ENCODE data around the gene TAF11.
"Not testable (repeated sequence)": the region's sequence is repeated elsewhere in the genome, so short reads cannot be mapped to it uniquely, and the experiment has no call there.

The TAF11 gene

GRCh38 chr6:34890533-34890925, 2.7 kb upstream of the TAF11 start:
- H3K27ac ChIP-seq (ENCODE audit: low read depth, low read length, poor library complexity, severe bottlenecking): no peak overlapping the region
- H2AFZ ChIP-seq (ENCODE audit: low read length): no peak overlapping the region
- H3F3A ChIP-seq (ENCODE audit: insufficient read depth, low read length): no peaks in the 10 kb centered on the region
- no peaks in the 10 kb centered on the region for H3K9me2 ChIP-seq (ENCODE audit: low read depth, low read length)
- H3K4me3 ChIP-seq (ENCODE audit: low read depth, low read length, poor library complexity, severe bottlenecking): peak overlapping the region; percentile 96
- no peak for TF ChIP-seq CTCF (IDR thresholded peaks at IDR 0.05; ENCODE audit: low read length)
- TF ChIP-seq EZH2 (IDR thresholded peaks at IDR 0.05; ENCODE audit: borderline replicate concordance, low read length): no peak
- H3K9me3 ChIP-seq (ENCODE audit: low read length): no peaks in the 10 kb centered on the region
- H3K9ac ChIP-seq (ENCODE audit: low read length): peak overlapping the region; percentile 94; the same call in 1 of the 2 replicates
- peaks cover 11% of the 10 kb centered on the region for H3K79me2 ChIP-seq (ENCODE audit: insufficient read depth, low read length)
- peak overlapping the region; percentile 88 for H3K4me2 ChIP-seq (ENCODE audit: low read length)
- no peaks in the 10 kb centered on the region for H3K27me3 ChIP-seq (ENCODE audit: insufficient read depth, low read length)
- H3K36me3 ChIP-seq (ENCODE audit: insufficient read depth, low read length): no peaks in the 10 kb centered on the region
- H4K20me1 ChIP-seq (ENCODE audit: insufficient read depth, low read length): no peaks in the 10 kb centered on the region
- H3K4me1 ChIP-seq (ENCODE audit: insufficient read depth, low read length, severe bottlenecking): peaks cover 56% of the 10 kb centered on the region

- peaks cover 6% of the 10 kb centered on the region; the same call in 1 of the 2 replicates for H3K36me3 ChIP-seq (ENCODE audit: insufficient read depth, low read length)
- H3K9ac ChIP-seq (ENCODE audit: low read length): peak within 1 kb of the TSS; percentile 94
- H3K4me3 ChIP-seq (ENCODE audit: low read depth, low read length, poor library complexity, severe bottlenecking): peak within 1 kb of the TSS; percentile 96
- peak within 1 kb of the TSS; percentile 62 for H3K27ac ChIP-seq (ENCODE audit: low read depth, low read length, poor library complexity, severe bottlenecking)
- H3F3A ChIP-seq (ENCODE audit: insufficient read depth, low read length): 0 out of 2 replicates have a peak, but pooled peaks cover 3% of the 10 kb centered on the region
- peaks cover 11% of the 10 kb centered on the region for H3K79me2 ChIP-seq (ENCODE audit: insufficient read depth, low read length)
- H4K20me1 ChIP-seq (ENCODE audit: insufficient read depth, low read length): no peaks in the 10 kb centered on the region
- no peaks in the 10 kb centered on the region for H3K9me3 ChIP-seq (ENCODE audit: low read length)
- H3K4me1 ChIP-seq (ENCODE audit: insufficient read depth, low read length, severe bottlenecking): peaks cover 49% of the 10 kb centered on the region
- H2AFZ ChIP-seq (ENCODE audit: low read length): peak within 1 kb of the TSS; percentile 73
- H3K4me2 ChIP-seq (ENCODE audit: low read length): peak within 1 kb of the TSS; percentile 88
- TF ChIP-seq CTCF (IDR thresholded peaks at IDR 0.05; ENCODE audit: low read length) (no peak), EZH2 (IDR thresholded peaks at IDR 0.05; ENCODE audit: borderline replicate concordance, low read length) (no peak)
- no peaks in the 10 kb centered on the region for H3K27me3 ChIP-seq (ENCODE audit: insufficient read depth, low read length)
- H3K9me2 ChIP-seq (ENCODE audit: low read depth, low read length): no peaks in the 10 kb centered on the region
Measured at GRCh38 chr6:34888874-34889555, 1.2 kb upstream of the TAF11 start, which contains the start of gene ANKS1A. ANKS1A (plus strand) TSS chr6:34889255; CDS start chr6:34889403, 148 bp downstream.

- Histone ChIP-seq H3K4me2 (ENCODE audit: low read length) (peak overlapping the region; percentile 88), H3K36me3 (ENCODE audit: insufficient read depth, low read length) (peaks cover 11% of the 10 kb centered on the region; the same call in 1 of the 2 replicates), H3K27me3 (ENCODE audit: insufficient read depth, low read length) (no peaks in the 10 kb centered on the region), H3F3A (ENCODE audit: insufficient read depth, low read length) (0 out of 2 replicates have a peak, but pooled peaks cover 3% of the 10 kb centered on the region), H3K9me2 (ENCODE audit: low read depth, low read length) (no peaks in the 10 kb centered on the region), H2AFZ (ENCODE audit: low read length) (peak overlapping the region; percentile 73), H3K4me3 (ENCODE audit: low read depth, low read length, poor library complexity, severe bottlenecking) (peak overlapping the region; percentile 96), H3K4me1 (ENCODE audit: insufficient read depth, low read length, severe bottlenecking) (peaks cover 49% of the 10 kb centered on the region), H3K27ac (ENCODE audit: low read depth, low read length, poor library complexity, severe bottlenecking) (peak overlapping the region; percentile 62), H3K9me3 (ENCODE audit: low read length) (no peaks in the 10 kb centered on the region), H3K9ac (ENCODE audit: low read length) (peak overlapping the region; percentile 94), H3K79me2 (ENCODE audit: insufficient read depth, low read length) (peaks cover 11% of the 10 kb centered on the region), H4K20me1 (ENCODE audit: insufficient read depth, low read length) (no peaks in the 10 kb centered on the region)
- TF ChIP-seq CTCF (IDR thresholded peaks at IDR 0.05; ENCODE audit: low read length) (no peak), EZH2 (IDR thresholded peaks at IDR 0.05; ENCODE audit: borderline replicate concordance, low read length) (no peak)
Measured at GRCh38 chr6:34888514-34888856, 643 bp upstream of the TAF11 start.

- peaks cover 11% of the 10 kb centered on the region for H3K79me2 ChIP-seq (ENCODE audit: insufficient read depth, low read length)
- not testable (repeated sequence) for H3K4me2 ChIP-seq (ENCODE audit: low read length); H3K9me2 ChIP-seq (ENCODE audit: low read depth, low read length); H3K4me3 ChIP-seq (ENCODE audit: low read depth, low read length, poor library complexity, severe bottlenecking); H3K27me3 ChIP-seq (ENCODE audit: insufficient read depth, low read length); H3F3A ChIP-seq (ENCODE audit: insufficient read depth, low read length); H4K20me1 ChIP-seq (ENCODE audit: insufficient read depth, low read length); H2AFZ ChIP-seq (ENCODE audit: low read length); H3K27ac ChIP-seq (ENCODE audit: low read depth, low read length, poor library complexity, severe bottlenecking); H3K9ac ChIP-seq (ENCODE audit: low read length); H3K9me3 ChIP-seq (ENCODE audit: low read length)
- peaks cover 26% of the 10 kb centered on the region for H3K4me1 ChIP-seq (ENCODE audit: insufficient read depth, low read length, severe bottlenecking)
- H3K36me3 ChIP-seq (ENCODE audit: insufficient read depth, low read length): peaks cover 22% of the 10 kb centered on the region; the same call in 1 of the 2 replicates
Measured at GRCh38 chr6:34885837-34886236, 2.0 kb downstream of the TAF11 start.
